H1 (cell line): Measurements from ENCODE around the gene MAP1B. TPM values are rescaled to one million over a fixed set of nuclear protein-coding genes. Genes with fewer than 3 reads are reported as not detected.

Experiments used
- CTCF ChIA-PET: fragments of 300-600 bp; sonication (Branson Sonifier 250); formaldehyde crosslinking; loops from one replicate; lab custom pipeline; 2021; ENCODE audit not compliant: partially characterized antibody; lab: Charles Lee
- POLR2A ChIA-PET: fragments of 300-600 bp; sonication (Branson Sonifier 250); formaldehyde crosslinking; loops from one replicate; lab custom pipeline; 2021; ENCODE audit warnings: inconsistent platforms; ENCODE audit not compliant: partially characterized antibody; lab: Charles Lee
- DNase-seq, 2 experiments: peaks; one replicate each; pipeline versions ENCODE4 v3.0.0 to v3.0.0-alpha.2; 2010 to 2022; ENCODE audit warnings: low spot score in 2 of 2, low read depth in 1 of 2, mixed read lengths in 1 of 2
- FAIRE-seq: peaks from 2 replicates; lab custom pipeline; 2011; peaks lifted over from hg19 to GRCh38; lab: Jason Lieb, UNC
- H2AFZ ChIP-seq: 2 replicates; pipeline ENCODE4 v1.8.1; 2012; ENCODE audit warnings: low read length, inconsistent platforms
- H2AK5ac ChIP-seq: 2 replicates; pipeline ENCODE4 v1.6.1; 2013; ENCODE audit warnings: low read depth, low read length
- H2BK120ac ChIP-seq: replicated peaks from 2 replicates; pipeline ENCODE3; 2013; ENCODE audit warnings: low read depth, low read length, inconsistent platforms
- H2BK12ac ChIP-seq: 2 replicates; pipeline ENCODE4 v1.6.1; 2013; ENCODE audit warnings: low read depth, low read length
- H2BK15ac ChIP-seq: 2 replicates; pipeline ENCODE4 v1.6.1; 2013; ENCODE audit warnings: low read length
- H2BK20ac ChIP-seq: 2 replicates; pipeline ENCODE4 v1.6.1; 2013; ENCODE audit warnings: low read length
- H2BK5ac ChIP-seq: 2 replicates; pipeline ENCODE4 v1.6.1; 2013; ENCODE audit warnings: low read depth, low read length
- H3K14ac ChIP-seq: 2 replicates; pipeline ENCODE4 v1.6.1; 2013; ENCODE audit warnings: inconsistent platforms; ENCODE audit not compliant: insufficient read length
- H3K18ac ChIP-seq: 2 replicates; pipeline ENCODE4 v1.6.1; 2013; ENCODE audit warnings: low read length; ENCODE audit errors: extremely low read depth
- H3K23ac ChIP-seq: 2 replicates; pipeline ENCODE4 v1.6.1; 2013; ENCODE audit warnings: inconsistent platforms; ENCODE audit not compliant: insufficient read length
- H3K23me2 ChIP-seq: 2 replicates; pipeline ENCODE4 v1.6.1; 2013; ENCODE audit warnings: low read depth, low read length
- H3K27ac ChIP-seq: 2 replicates; pipeline ENCODE4 v1.6.1; 2011; ENCODE audit warnings: low read depth, low read length, inconsistent platforms
- H3K27me3 ChIP-seq, 4 experiments: replicated peaks in 1 of 4; 1 replicate in 1 of 4; 2 replicates in 3 of 4; pipeline versions ENCODE4 v1.6.1 to v1.8.1; 2011 to 2013; ENCODE audit warnings: low read length in 3 of 4, mild to moderate bottlenecking in 3 of 4, inconsistent platforms in 2 of 4, mixed read lengths in 2 of 4, moderate library complexity in 1 of 4; ENCODE audit not compliant: control insufficient read depth in 3 of 4, insufficient read depth in 3 of 4; ENCODE audit errors: extremely low read depth in 1 of 4
- H3K36me3 ChIP-seq, 4 experiments: 2 replicates each; pipeline versions ENCODE4 v1.6.1 to v1.8.1; 2011 to 2013; ENCODE audit warnings: mild to moderate bottlenecking in 4 of 4, low read length in 3 of 4, moderate library complexity in 2 of 4, control low read depth in 1 of 4, inconsistent platforms in 1 of 4; ENCODE audit not compliant: insufficient read depth in 4 of 4, control insufficient read depth in 2 of 4
- H3K4ac ChIP-seq: replicated peaks from 2 replicates; pipeline ENCODE3; 2013; ENCODE audit warnings: low read length, low read depth, mixed read lengths, inconsistent platforms; ENCODE audit not compliant: insufficient read length
- H3K4me1 ChIP-seq, 4 experiments: replicated peaks in 1 of 4; 1 replicate in 1 of 4; 2 replicates in 3 of 4; pipeline versions ENCODE4 v1.6.1 to v1.8.1; 2011 to 2013; ENCODE audit warnings: low read length in 3 of 4, inconsistent platforms in 2 of 4, mixed read lengths in 1 of 4; ENCODE audit not compliant: insufficient read depth in 4 of 4, control insufficient read depth in 3 of 4
- H3K4me2 ChIP-seq, 2 experiments: 2 replicates each; pipeline versions ENCODE4 v1.6.1 to v1.8.1; 2011 to 2013; ENCODE audit warnings: low read depth in 2 of 2, low read length in 2 of 2, control low read depth in 1 of 2, inconsistent platforms in 1 of 2, mild to moderate bottlenecking in 1 of 2; ENCODE audit not compliant: insufficient read depth in 1 of 2
- H3K4me3 ChIP-seq, 4 experiments: fragments of 200-600, 300-600 bp in 1 of 4; sonication (generic), shearing (Covaris generic), sonication (Bioruptor Twin) in 1 of 4; 2 replicates each; pipeline versions ENCODE4 v1.5.1 to v1.8.1; 2011 to 2016; ENCODE audit warnings: low read length in 4 of 4, low read depth in 3 of 4, control low read depth in 2 of 4, inconsistent platforms in 2 of 4, mild to moderate bottlenecking in 2 of 4, mixed read lengths in 1 of 4, moderate library complexity in 1 of 4; ENCODE audit not compliant: insufficient read depth in 2 of 4; ENCODE audit errors: extremely low read depth in 1 of 4
- H3K56ac ChIP-seq: replicated peaks from 2 replicates; pipeline ENCODE3; 2013; ENCODE audit warnings: low read depth, mild to moderate bottlenecking, mixed read lengths, low read length, inconsistent platforms; ENCODE audit not compliant: insufficient read length
- H3K79me1 ChIP-seq: 2 replicates; pipeline ENCODE4 v1.6.1; 2013; ENCODE audit warnings: low read depth, low read length, control low read depth
- H3K79me2 ChIP-seq, 2 experiments: 2 replicates each; pipeline versions ENCODE4 v1.6.1 to v1.8.1; 2012 to 2013; ENCODE audit warnings: low read length in 2 of 2, mild to moderate bottlenecking in 2 of 2, inconsistent platforms in 1 of 2; ENCODE audit not compliant: insufficient read depth in 2 of 2, control insufficient read depth in 1 of 2
- H3K9ac ChIP-seq, 4 experiments: replicated peaks in 1 of 4; 1 replicate in 1 of 4; 2 replicates in 3 of 4; pipeline versions ENCODE4 v1.6.1 to v1.8.1; 2011 to 2013; ENCODE audit warnings: low read depth in 3 of 4, low read length in 3 of 4, control low read depth in 2 of 4, mild to moderate bottlenecking in 2 of 4, moderate library complexity in 2 of 4, inconsistent platforms in 1 of 4; ENCODE audit errors: extremely low read depth in 1 of 4
- H3K9me3 ChIP-seq, 2 experiments: 2 replicates each; pipeline versions ENCODE4 v1.6.1 to v1.8.1; 2012 to 2013; ENCODE audit warnings: mild to moderate bottlenecking in 2 of 2, moderate library complexity in 2 of 2, control low read depth in 1 of 2, inconsistent platforms in 1 of 2, low read depth in 1 of 2, low read length in 1 of 2, mixed read lengths in 1 of 2; ENCODE audit not compliant: insufficient read depth in 2 of 2
- H4K20me1 ChIP-seq, 2 experiments: replicated peaks in 1 of 2; 2 replicates each; pipeline versions ENCODE3 to v1.8.1; 2011 to 2013; ENCODE audit warnings: inconsistent platforms in 2 of 2, low read length in 2 of 2, mild to moderate bottlenecking in 1 of 2; ENCODE audit not compliant: insufficient read depth in 2 of 2, control insufficient read depth in 1 of 2
- H4K5ac ChIP-seq: 2 replicates; pipeline ENCODE4 v1.6.1; 2013; ENCODE audit warnings: low read length, low read depth, mixed read lengths, inconsistent platforms; ENCODE audit not compliant: insufficient read length
- H4K8ac ChIP-seq: 2 replicates; pipeline ENCODE4 v1.8.0; 2013; ENCODE audit warnings: mild to moderate bottlenecking, moderate library complexity, low read length, inconsistent platforms; ENCODE audit not compliant: insufficient read depth; ENCODE audit errors: extremely low read depth
- H4K91ac ChIP-seq: replicated peaks from 2 replicates; pipeline ENCODE3; 2013; ENCODE audit warnings: low read length, mixed read lengths, inconsistent platforms; ENCODE audit not compliant: insufficient read length
- MAX ChIP-seq: IDR thresholded peaks from 2 replicates; pipeline ENCODE4 v1.6.1; 2012; ENCODE audit warnings: inconsistent platforms
- SUZ12 ChIP-seq: fragments of 200-600 bp; sonication (generic); IDR thresholded peaks from 2 replicates; pipeline ENCODE4 v1.6.1; 2012; ENCODE audit warnings: mild to moderate bottlenecking, inconsistent platforms, low read length, moderate library complexity, mixed read lengths
- TCF12 ChIP-seq: IDR thresholded peaks from 2 replicates; pipeline ENCODE4 v1.6.1; 2011; ENCODE audit warnings: low read depth, mild to moderate bottlenecking, low read length
- WGBS, 2 experiments: shearing (Covaris generic) in 1 of 2; methylation state at CpG; one replicate each; pipeline versions ENCODE4 v1.1.6 to v1.1.7; 2013 to 2015; ENCODE audit warnings: low lambda C conversion rate in 2 of 2, mixed read lengths in 2 of 2, inconsistent platforms in 1 of 2, low coverage in 1 of 2, missing lambda C conversion rate in 1 of 2; ENCODE audit not compliant: insufficient replicate concordance in 2 of 2, insufficient coverage in 1 of 2, insufficient read length in 1 of 2; ENCODE audit errors: extremely low coverage in 1 of 2, missing lambda C conversion rate in 1 of 2; 5-methylcytosine and 5-hydroxymethylcytosine counted together
- polyA plus RNA-seq, 7 experiments: library from polyadenylated mRNA; depleted of rRNA in 3 of 7; stranded (reverse) in 5 of 7; unstranded in 2 of 7; fragments of >200 nt in 5 of 7; fragments of 200-250 nt in 2 of 7; gene quantifications; 1 replicate in 5 of 7; 2 replicates in 1 of 7; 4 replicates in 1 of 7; pipeline versions ENCODE4 v1.2.1 to v1.2.3, GENCODE V29; 2011 to 2013; ENCODE audit warnings: missing spikeins in 2 of 7, mixed read lengths in 2 of 7
- total RNA-seq: library from RNA; stranded (reverse); fragmentation: NEBNext Ultra II Directional; extraction: Animal tissue kit (Norgen Biotek cat#: 25700); gene quantifications from 2 replicates; pipeline ENCODE4 v1.2.1, GENCODE V29; 2021

MAP1B gene
- total and polyA plus RNA-seq, 2 of the 8 experiments (the other 6 are each of a cell fraction or from before 2014, with no cell fraction given), result 24.5 to 120 TPM

GRCh38 chr5:72064801-72065570 lies 42.3 kb upstream of the MAP1B start:
- Histone ChIP-seq H2BK15ac (no peak overlapping the region), H3K36me3 (no peaks in the 10 kb centered on the region), H2BK12ac (peak overlapping the region; percentile 55; the same call in 1 of the 2 replicates), H3K27ac (no peak overlapping the region), H3K4me3 (peak overlapping the region in 1 of 4 experiments; percentile 9; a peak in 2 of 8 replicates), H4K8ac (no peak overlapping the region), H3K18ac (no peak overlapping the region; the same call in 1 of the 2 replicates), H3K27me3 (no peaks in the 10 kb centered on the region), H2BK5ac (0 out of 2 replicates have a peak overlapping the region, but pooled peaks have one; percentile 22), H2BK120ac (no peak overlapping the region), H3K4me2 (peak overlapping the region; percentile 12 to 82; a peak in 3 of 4 replicates), H3K4me1 (peaks cover 11 to 21% (median 16%) of the 10 kb centered on the region in 4 experiments), H3K9me3 (no peaks in the 10 kb centered on the region), H4K5ac (no peak overlapping the region), H3K79me2 (no peaks in the 10 kb centered on the region), H3K23me2 (no peaks in the 10 kb centered on the region), H2AFZ (no peak overlapping the region), H2BK20ac (no peak overlapping the region), H3K23ac (no peak overlapping the region), H3K79me1 (no peaks in the 10 kb centered on the region), H3K4ac (no peak overlapping the region), H3K56ac (no peak overlapping the region), H2AK5ac (peak overlapping the region; percentile 45; the same call in 1 of the 2 replicates), H3K9ac (no peak overlapping the region), H3K14ac (no peak overlapping the region), H4K91ac (no peak overlapping the region), H4K20me1 (no peaks in the 10 kb centered on the region)
- POLR2A ChIA-PET, result interaction anchor here (0.6 to 3.0 kb wide), 3 partner anchors 14 to 106 kb away, joined by 3 to 14 read pairs (median 14); partner anchors contain the start of gene MAP1B
- FAIRE-seq (peak; percentile 52), DNase-seq (no peak)
- 77% methylated on average over 3 of the region's 3 CpGs; no CpG with 5 or more reads in 1 of the 2 experiments for WGBS, 2 experiments
- TF ChIP-seq MAX (0 out of 2 replicates have a peak, but pooled peaks have one; percentile 22), SUZ12 (no peak), TCF12 (0 out of 2 replicates have a peak, but pooled peaks have one; percentile 41)
- CTCF ChIA-PET, result interaction anchor here (0.6 to 4.2 kb wide), 12 partner anchors 12 to 243 kb away, joined by 3 to 25 read pairs (median 3); no protein-coding TSS in a partner anchor
